GM10266 (cell line): ENCODE measurements around the gene AKAP6.
"Not testable (repeated sequence)": the region's sequence is repeated elsewhere in the genome, so short reads cannot be mapped to it uniquely, and the experiment has no call there.

Experiments
- DNase-seq: peaks from one replicate; pipeline ENCODE4 v3.0.0; 2012; ENCODE audit errors: extremely low spot score
- CTCF ChIP-seq: IDR thresholded peaks from 2 replicates; pipeline ENCODE4 v1.5.1; 2012; ENCODE audit warnings: mild to moderate bottlenecking, low read depth; ENCODE audit not compliant: control insufficient read depth, insufficient read depth; ENCODE audit errors: missing control alignments

AKAP6 gene

GRCh38 chr14:32370714-32371113, 41.6 kb downstream of the AKAP6 start:
- TF ChIP-seq CTCF: no peak
- DNase-seq: no peak

GRCh38 chr14:32372154-32372553, 43.1 kb downstream of the AKAP6 start:
- TF ChIP-seq CTCF: no peak
- no peak for DNase-seq

- not testable (repeated sequence) for DNase-seq
Observed at GRCh38 chr14:32373174-32373573, 44.1 kb downstream of the AKAP6 start.

GRCh38 chr14:32374155-32374554, 45.1 kb downstream of the AKAP6 start:
- no peak for DNase-seq
- no peak for TF ChIP-seq CTCF

GRCh38 chr14:32375663-32376062, 46.6 kb downstream of the AKAP6 start:
- DNase-seq: no peak
- TF ChIP-seq CTCF: no peak

- no peak for TF ChIP-seq CTCF
- DNase-seq: no peak
Observed at GRCh38 chr14:32377046-32377646, 48.0 kb downstream of the AKAP6 start.

GRCh38 chr14:32378284-32378683, 49.2 kb downstream of the AKAP6 start:
- no peak for DNase-seq
- no peak for TF ChIP-seq CTCF

- DNase-seq: no peak
- TF ChIP-seq CTCF: no peak
Observed at GRCh38 chr14:32379447-32379846, 50.3 kb downstream of the AKAP6 start.
